Gastrocnemius medialis (tissue), 4 donors: ENCODE measurements around the gene CXCL14. TPM values are rescaled to one million over a fixed set of nuclear protein-coding genes. Genes with fewer than 3 reads are reported as not detected.

ENCODE experiments used
- ATAC-seq, 2 donors: fragments of 150-250 bp; one replicate each; pipeline ENCODE4 v1.9.1; 2016
- DNase-seq, 2 donors: peaks; one replicate each; pipeline ENCODE4 v3.0.0-alpha.2; 2019
- H3K27ac ChIP-seq, 4 donors: fragments of 200-600 bp; sonication (generic); 1 replicate in 1 of 4; 2 replicates in 3 of 4; pipeline ENCODE4 v1.5.1; 2016 to 2018; ENCODE audit warnings: mild to moderate bottlenecking in 2 of 4, moderate library complexity in 1 of 4
- H3K27me3 ChIP-seq, 3 donors: fragments of 200-600 bp; sonication (generic) in 2 of 3; 1 replicate in 1 of 3; 2 replicates in 2 of 3; pipeline versions ENCODE4 v1.5.1 to v1.6.0; 2016 to 2019; ENCODE audit warnings: mild to moderate bottlenecking in 1 of 3, moderate library complexity in 1 of 3
- H3K36me3 ChIP-seq, 2 donors: fragments of 200-600 bp; sonication (generic) in 1 of 2; one replicate each; pipeline ENCODE4 v1.5.1; 2017 to 2018
- H3K4me1 ChIP-seq, 2 donors: fragments of 200-600 bp; sonication (generic) in 1 of 2; one replicate each; pipeline ENCODE4 v1.5.1; 2016 to 2017; ENCODE audit warnings: mild to moderate bottlenecking in 2 of 2
- H3K4me3 ChIP-seq, 4 donors: fragments of 200-600 bp; sonication (generic) in 3 of 4; 1 replicate in 1 of 4; 2 replicates in 3 of 4; pipeline ENCODE4 v1.5.1; 2016 to 2019; ENCODE audit warnings: mild to moderate bottlenecking in 2 of 4
- H3K9me3 ChIP-seq, 3 donors: fragments of 200-600 bp; sonication (generic) in 2 of 3; 1 replicate in 1 of 3; 2 replicates in 2 of 3; pipeline ENCODE4 v1.5.1; 2016 to 2019
- CTCF ChIP-seq, 5 experiments: fragments of 450-650 bp in 3 of 5; fragments of 200-600 bp in 2 of 5; sonication (generic) in 2 of 5; IDR thresholded peaks in 4 of 5; conservative IDR thresholded peaks in 1 of 5; 1 replicate in 4 of 5; 2 replicates in 1 of 5; pipeline ENCODE4 v1.5.1; 2016 to 2019; ENCODE audit warnings: antibody characterized with exemption in 5 of 5, mild to moderate bottlenecking in 3 of 5, moderate library complexity in 3 of 5
- POLR2A ChIP-seq, 2 donors: fragments of 450-650 bp; IDR thresholded peaks; one replicate each; pipeline ENCODE4 v1.6.1; 2017; ENCODE audit warnings: antibody characterized with exemption in 2 of 2, mild to moderate bottlenecking in 2 of 2, moderate library complexity in 2 of 2
- in situ Hi-C, 4 donors: fragments of 200-750 bp; cut with MboI; loops; one replicate each; pipeline versions ENCODE4 v1.15.0 to v1.8.0; 2017; ENCODE audit warnings: low sequenced_read_pairs in 4 of 4
- intact Hi-C: fragments of 100-400 bp; cut with DNase I; formaldehyde crosslinking; loops from one replicate; pipeline ENCODE4 v1.15.1; 2023; ENCODE audit warnings: low total_unique reads
- total RNA-seq, 4 donors: library from RNA; depleted of rRNA; stranded (reverse); fragments of >200 nt; gene quantifications; one replicate each; pipeline versions ENCODE4 v1.1.0 to v1.2.3, GENCODE V29; 2016

CXCL14 gene
- total RNA-seq: 10 to 100 TPM in 3 of 4 donors, 1 to 10 TPM in 1; 2.3 to 96.2 (median 17.8) TPM

GRCh38 chr5:135578685-135579341 is at the start of gene CXCL14:
CXCL14 (minus strand) TSS chr5:135578991; CDS start chr5:135578778, 213 bp downstream.
- no peaks in the 10 kb centered on the region for H3K4me1 ChIP-seq
- peak; percentile 71 to 82 for ATAC-seq
- H3K27ac ChIP-seq: peak within 1 kb of the TSS in 3 of 4 donors; percentile 42 to 64 (median 43)
- intact Hi-C loops (no loop called here), in situ Hi-C loops (no loop called here)
- DNase-seq: peak; percentile 45 to 52
- no peaks in the 10 kb centered on the region for H3K36me3 ChIP-seq
- H3K4me3 ChIP-seq: peak within 1 kb of the TSS; percentile 34 to 48 (median 44)
- H3K27me3 ChIP-seq: peaks cover 28 to 44% (median 42%) of the 10 kb centered on the region in 3 donors
- TF ChIP-seq POLR2A (IDR thresholded peaks at IDR 0.05): peak; percentile 12 to 46
- no peak for TF ChIP-seq CTCF (IDR thresholded peaks at IDR 0.05 in 4 of 5, conservative IDR thresholded peaks at IDR 0.05 in 1 of 5)
- H3K9me3 ChIP-seq: no peaks in the 10 kb centered on the region

DNA sequence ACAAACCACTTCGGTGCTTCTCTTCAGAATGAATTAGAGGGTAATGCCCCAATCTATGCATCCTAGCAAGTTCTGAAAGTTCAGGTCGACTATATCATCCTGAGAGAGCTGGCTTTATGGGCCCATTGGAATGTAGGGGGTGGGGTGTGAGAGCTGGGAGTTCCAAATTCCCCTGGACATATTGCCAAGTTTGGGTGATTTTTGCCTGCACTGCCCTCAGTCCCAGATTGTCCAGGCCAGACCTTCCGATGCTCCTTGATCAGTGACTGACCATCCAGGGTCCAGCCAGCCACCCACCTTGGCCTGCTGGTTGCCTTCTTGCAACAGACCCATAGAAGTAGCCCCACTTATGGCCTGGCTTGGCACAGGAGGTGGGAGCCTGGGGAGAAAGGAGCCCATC is 47.8 kb upstream of the CXCL14 start:
- H3K4me1 ChIP-seq: no peaks in the 10 kb centered on the region
- no peaks in the 10 kb centered on the region for H3K9me3 ChIP-seq
- no peak overlapping the region for H3K4me3 ChIP-seq
- no peak overlapping the region for H3K27ac ChIP-seq
- intact Hi-C loops: no loop called here
- H3K36me3 ChIP-seq: no peaks in the 10 kb centered on the region
- no peaks in the 10 kb centered on the region for H3K27me3 ChIP-seq
- ATAC-seq (no peak), DNase-seq (no peak)
- no peak for TF ChIP-seq POLR2A (IDR thresholded peaks at IDR 0.05)
- TF ChIP-seq CTCF (IDR thresholded peaks at IDR 0.05 in 4 of 5, conservative IDR thresholded peaks at IDR 0.05 in 1 of 5): no peak
- in situ Hi-C loops: no loop called here

GRCh38 chr5:135625961-135626360 is 47.2 kb upstream of the CXCL14 start:
- Histone ChIP-seq H3K4me3 (no peak overlapping the region), H3K27ac (no peak overlapping the region), H3K4me1 (no peaks in the 10 kb centered on the region), H3K27me3 (no peaks in the 10 kb centered on the region), H3K9me3 (no peaks in the 10 kb centered on the region), H3K36me3 (no peaks in the 10 kb centered on the region)
- DNase-seq (no peak), ATAC-seq (no peak)
- in situ Hi-C loops: no loop called here
- TF ChIP-seq POLR2A (IDR thresholded peaks at IDR 0.05) (no peak), CTCF (IDR thresholded peaks at IDR 0.05 in 4 of 5, conservative IDR thresholded peaks at IDR 0.05 in 1 of 5) (no peak)
- intact Hi-C loops: no loop called here

DNA sequence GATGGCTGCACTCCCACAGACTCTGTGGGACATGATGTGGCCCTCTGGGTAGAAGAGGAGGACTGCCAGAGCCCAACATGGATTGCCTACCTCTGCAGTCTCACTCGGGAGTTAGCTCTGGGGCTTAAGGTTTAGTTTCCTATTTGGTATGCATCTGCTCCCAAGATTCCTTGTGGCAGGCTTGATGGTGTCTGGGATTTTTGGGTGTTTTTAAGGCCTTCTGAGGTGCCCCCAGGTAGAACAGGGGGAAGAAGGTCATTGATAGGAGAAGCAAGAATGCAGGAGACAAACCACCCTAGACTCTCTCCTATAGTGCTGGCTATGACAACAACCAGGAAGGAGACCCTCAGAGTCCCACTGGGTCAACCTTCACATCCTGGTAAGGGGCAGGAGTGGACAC is 46.7 kb upstream of the CXCL14 start:
- Histone ChIP-seq H3K27ac (no peak overlapping the region), H3K36me3 (no peaks in the 10 kb centered on the region), H3K4me3 (no peak overlapping the region), H3K4me1 (no peaks in the 10 kb centered on the region), H3K27me3 (no peaks in the 10 kb centered on the region), H3K9me3 (no peaks in the 10 kb centered on the region)
- TF ChIP-seq POLR2A (IDR thresholded peaks at IDR 0.05): no peak
- TF ChIP-seq CTCF (IDR thresholded peaks at IDR 0.05 in 4 of 5, conservative IDR thresholded peaks at IDR 0.05 in 1 of 5): no peak
- intact Hi-C loops (no loop called here), in situ Hi-C loops (no loop called here)
- ATAC-seq (no peak), DNase-seq (no peak)

DNA sequence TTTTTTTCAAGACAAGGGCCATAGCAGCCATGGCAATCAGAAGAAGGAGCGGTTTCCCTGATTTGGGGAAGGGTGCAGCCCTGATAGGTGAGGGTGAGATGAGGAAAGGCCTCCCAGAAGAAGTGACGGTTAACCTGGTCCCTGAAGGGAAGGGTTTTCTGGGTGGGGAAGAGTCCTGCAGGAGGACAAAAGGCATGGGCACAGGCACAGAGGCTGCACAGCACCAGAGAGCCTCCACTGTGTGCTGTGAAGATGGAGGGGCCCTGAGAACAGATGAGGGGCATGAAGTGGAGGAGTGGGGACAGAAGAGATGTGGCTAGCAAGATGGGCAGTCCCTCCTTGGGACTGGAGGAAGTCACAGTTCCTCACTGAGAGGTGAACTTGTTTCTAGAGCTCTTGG is 46.3 kb upstream of the CXCL14 start:
- H3K36me3 ChIP-seq: no peaks in the 10 kb centered on the region
- H3K27ac ChIP-seq: no peak overlapping the region
- no peak overlapping the region for H3K4me3 ChIP-seq
- no peak for DNase-seq
- ATAC-seq: no peak
- TF ChIP-seq CTCF (IDR thresholded peaks at IDR 0.05 in 4 of 5, conservative IDR thresholded peaks at IDR 0.05 in 1 of 5) (no peak), POLR2A (IDR thresholded peaks at IDR 0.05) (no peak)
- in situ Hi-C loops: no loop called here
- no peaks in the 10 kb centered on the region for H3K4me1 ChIP-seq
- intact Hi-C loops: no loop called here
- no peaks in the 10 kb centered on the region for H3K9me3 ChIP-seq
- no peaks in the 10 kb centered on the region for H3K27me3 ChIP-seq
